Right hindlimb (tissue), 1 donor: ENCODE measurements around the gene INS.
"Not testable (repeated sequence)": the region's sequence is repeated elsewhere in the genome, so short reads cannot be mapped to it uniquely, and the experiment has no call there.

Source experiments
- DNase-seq: peaks from one replicate; pipeline ENCODE4 v3.0.0-alpha.2; 2018

Gene INS

GRCh38 chr11:2198621-2199365 is 37.8 kb upstream of the INS start:
- DNase-seq: no peak

GRCh38 chr11:2197771-2198520 is 36.9 kb upstream of the INS start:
- DNase-seq: no peak

- DNase-seq: peak; percentile 87
Observed at GRCh38 chr11:2196970-2197770, 36.2 kb upstream of the INS start.

- DNase-seq: no peak
Observed at GRCh38 chr11:2195756-2196088, 34.7 kb upstream of the INS start.

- peak; percentile 71 for DNase-seq
Observed at GRCh38 chr11:2194877-2195755, 34.1 kb upstream of the INS start.

- DNase-seq: not testable (repeated sequence)
Observed at GRCh38 chr11:2193888-2194595, 33.0 kb upstream of the INS start.

GRCh38 chr11:2193099-2193887 is 32.3 kb upstream of the INS start:
- no peak for DNase-seq

GRCh38 chr11:2192435-2192834 is 31.4 kb upstream of the INS start:
- DNase-seq: no peak

- no peak for DNase-seq
Observed at GRCh38 chr11:2191883-2192282, 30.9 kb upstream of the INS start.

- no peak for DNase-seq
Observed at GRCh38 chr11:2190657-2191471, 29.9 kb upstream of the INS start.

GRCh38 chr11:2189938-2190656 is 29.1 kb upstream of the INS start:
- no peak for DNase-seq

- DNase-seq: no peak
Observed at GRCh38 chr11:2188745-2189144, 27.7 kb upstream of the INS start.

GRCh38 chr11:2187280-2187707 is 26.3 kb upstream of the INS start:
- no peak for DNase-seq

- DNase-seq: no peak
Observed at GRCh38 chr11:2186669-2187279, 25.8 kb upstream of the INS start.

GRCh38 chr11:2185324-2186085 is 24.5 kb upstream of the INS start:
- DNase-seq: no peak

- no peak for DNase-seq
Observed at GRCh38 chr11:2182692-2183474, 21.9 kb upstream of the INS start.

- no peak for DNase-seq
Observed at GRCh38 chr11:2182075-2182474, 21.1 kb upstream of the INS start.
